ENCODE data around the gene TFE3.

DNA sequence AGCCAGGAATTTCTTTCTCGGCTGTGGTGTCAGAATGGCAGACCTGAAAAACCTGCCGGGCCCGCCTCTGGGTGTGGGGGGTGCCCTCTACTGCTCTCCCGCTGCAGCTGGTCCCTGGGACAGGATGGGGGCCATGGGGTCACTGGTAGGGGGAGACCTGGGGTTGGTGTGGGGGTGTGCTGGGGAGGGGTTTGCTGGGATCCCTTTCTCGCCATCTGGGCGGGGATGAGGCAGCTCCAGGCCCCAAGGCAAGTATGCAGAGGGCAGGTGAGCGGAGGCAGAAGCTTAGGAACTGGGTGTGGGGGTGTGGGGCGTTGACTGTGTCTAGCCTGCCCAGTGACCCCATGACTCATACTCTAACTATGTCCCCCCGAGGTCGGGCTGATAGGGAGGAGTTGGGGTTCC, 16.5 kb upstream of the TFE3 start:
- TF ChIP-seq, protein P1, sequence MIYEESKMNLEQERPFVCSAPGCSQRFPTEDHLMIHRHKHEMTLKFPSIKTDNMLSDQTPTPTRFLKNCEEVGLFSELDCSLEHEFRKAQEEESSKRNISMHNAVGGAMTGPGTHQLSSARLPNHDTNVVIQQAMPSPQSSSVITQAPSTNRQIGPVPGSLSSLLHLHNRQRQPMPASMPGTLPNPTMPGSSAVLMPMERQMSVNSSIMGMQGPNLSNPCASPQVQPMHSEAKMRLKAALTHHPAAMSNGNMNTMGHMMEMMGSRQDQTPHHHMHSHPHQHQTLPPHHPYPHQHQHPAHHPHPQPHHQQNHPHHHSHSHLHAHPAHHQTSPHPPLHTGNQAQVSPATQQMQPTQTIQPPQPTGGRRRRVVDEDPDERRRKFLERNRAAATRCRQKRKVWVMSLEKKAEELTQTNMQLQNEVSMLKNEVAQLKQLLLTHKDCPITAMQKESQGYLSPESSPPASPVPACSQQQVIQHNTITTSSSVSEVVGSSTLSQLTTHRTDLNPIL (CRISPR knock-in tag; IDR thresholded peaks at IDR 0.05; ENCODE audit: low read depth): no peak
- TF ChIP-seq ZNF565 (CRISPR knock-in tag; conservative IDR thresholded peaks at IDR 0.05; ENCODE audit: low read depth): no peak
- TF ChIP-seq, protein P2, sequence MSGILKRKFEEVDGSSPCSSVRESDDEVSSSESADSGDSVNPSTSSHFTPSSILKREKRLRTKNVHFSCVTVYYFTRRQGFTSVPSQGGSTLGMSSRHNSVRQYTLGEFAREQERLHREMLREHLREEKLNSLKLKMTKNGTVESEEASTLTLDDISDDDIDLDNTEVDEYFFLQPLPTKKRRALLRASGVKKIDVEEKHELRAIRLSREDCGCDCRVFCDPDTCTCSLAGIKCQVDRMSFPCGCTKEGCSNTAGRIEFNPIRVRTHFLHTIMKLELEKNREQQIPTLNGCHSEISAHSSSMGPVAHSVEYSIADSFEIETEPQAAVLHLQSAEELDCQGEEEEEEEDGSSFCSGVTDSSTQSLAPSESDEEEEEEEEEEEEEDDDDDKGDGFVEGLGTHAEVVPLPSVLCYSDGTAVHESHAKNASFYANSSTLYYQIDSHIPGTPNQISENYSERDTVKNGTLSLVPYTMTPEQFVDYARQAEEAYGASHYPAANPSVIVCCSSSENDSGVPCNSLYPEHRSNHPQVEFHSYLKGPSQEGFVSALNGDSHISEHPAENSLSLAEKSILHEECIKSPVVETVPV (CRISPR knock-in tag; IDR thresholded peaks at IDR 0.05): no peak
- TF ChIP-seq, protein P3, sequence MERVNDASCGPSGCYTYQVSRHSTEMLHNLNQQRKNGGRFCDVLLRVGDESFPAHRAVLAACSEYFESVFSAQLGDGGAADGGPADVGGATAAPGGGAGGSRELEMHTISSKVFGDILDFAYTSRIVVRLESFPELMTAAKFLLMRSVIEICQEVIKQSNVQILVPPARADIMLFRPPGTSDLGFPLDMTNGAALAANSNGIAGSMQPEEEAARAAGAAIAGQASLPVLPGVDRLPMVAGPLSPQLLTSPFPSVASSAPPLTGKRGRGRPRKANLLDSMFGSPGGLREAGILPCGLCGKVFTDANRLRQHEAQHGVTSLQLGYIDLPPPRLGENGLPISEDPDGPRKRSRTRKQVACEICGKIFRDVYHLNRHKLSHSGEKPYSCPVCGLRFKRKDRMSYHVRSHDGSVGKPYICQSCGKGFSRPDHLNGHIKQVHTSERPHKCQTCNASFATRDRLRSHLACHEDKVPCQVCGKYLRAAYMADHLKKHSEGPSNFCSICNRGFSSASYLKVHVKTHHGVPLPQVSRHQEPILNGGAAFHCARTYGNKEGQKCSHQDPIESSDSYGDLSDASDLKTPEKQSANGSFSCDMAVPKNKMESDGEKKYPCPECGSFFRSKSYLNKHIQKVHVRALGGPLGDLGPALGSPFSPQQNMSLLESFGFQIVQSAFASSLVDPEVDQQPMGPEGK (CRISPR knock-in tag; IDR thresholded peaks at IDR 0.05; ENCODE audit: borderline replicate concordance): no peak
- TF ChIP-seq PPARA (CRISPR knock-in tag; IDR thresholded peaks at IDR 0.05; ENCODE audit: borderline replicate concordance): no peak
- no peak for TF ChIP-seq BACH2 (CRISPR knock-in tag; IDR thresholded peaks at IDR 0.05; ENCODE audit: borderline replicate concordance)
- no peak for TF ChIP-seq ZFP3 (CRISPR knock-in tag; IDR thresholded peaks at IDR 0.05)
- TF ChIP-seq, protein P4, sequence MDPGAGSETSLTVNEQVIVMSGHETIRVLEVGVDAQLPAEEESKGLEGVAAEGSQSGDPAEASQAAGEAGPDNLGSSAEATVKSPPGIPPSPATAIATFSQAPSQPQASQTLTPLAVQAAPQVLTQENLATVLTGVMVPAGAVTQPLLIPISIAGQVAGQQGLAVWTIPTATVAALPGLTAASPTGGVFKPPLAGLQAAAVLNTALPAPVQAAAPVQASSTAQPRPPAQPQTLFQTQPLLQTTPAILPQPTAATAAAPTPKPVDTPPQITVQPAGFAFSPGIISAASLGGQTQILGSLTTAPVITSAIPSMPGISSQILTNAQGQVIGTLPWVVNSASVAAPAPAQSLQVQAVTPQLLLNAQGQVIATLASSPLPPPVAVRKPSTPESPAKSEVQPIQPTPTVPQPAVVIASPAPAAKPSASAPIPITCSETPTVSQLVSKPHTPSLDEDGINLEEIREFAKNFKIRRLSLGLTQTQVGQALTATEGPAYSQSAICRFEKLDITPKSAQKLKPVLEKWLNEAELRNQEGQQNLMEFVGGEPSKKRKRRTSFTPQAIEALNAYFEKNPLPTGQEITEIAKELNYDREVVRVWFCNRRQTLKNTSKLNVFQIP (CRISPR knock-in tag; IDR thresholded peaks at IDR 0.05; ENCODE audit: borderline replicate concordance, low read depth): no peak
- no peak for TF ChIP-seq TCF4 (CRISPR knock-in tag; IDR thresholded peaks at IDR 0.05; ENCODE audit: borderline replicate concordance)
- TF ChIP-seq GLIS3 (CRISPR knock-in tag; IDR thresholded peaks at IDR 0.05): no peak

Measured in SK-N-SH treated with all-trans-retinoic acid at 6 μM for 48 hours (cell line).